Naive B cell (primary cell): Measurements from ENCODE around the gene ATG16L2. TPM values are rescaled to one million over a fixed set of nuclear protein-coding genes. Genes with fewer than 3 reads are reported as not detected.
A peak's percentile ranks its signal among the peaks of the same experiment; 100 is the strongest.
"Not testable (repeated sequence)": the region's sequence is repeated elsewhere in the genome, so short reads cannot be mapped to it uniquely, and the experiment has no call there.

Experiments
- ATAC-seq, 2 donors: fragments of 150-1000 bp; cut with Tn5 transposase; 2 replicates each; pipeline ENCODE4 v1.10.0; 2021; ENCODE audit warnings: low read depth in 2 of 2, mild to moderate bottlenecking in 2 of 2, moderate library complexity in 2 of 2
- DNase-seq: peaks from one replicate; pipeline ENCODE4 v3.0.0; 2022
- H3K27ac Mint-ChIP-seq, 6 donors: one replicate each; pipeline ENCODE4 v1.8.0; 2020 to 2022; ENCODE audit warnings: mild to moderate bottlenecking in 6 of 6, mixed read lengths in 6 of 6, moderate library complexity in 5 of 6, inconsistent platforms in 2 of 6
- H3K27me3 Mint-ChIP-seq, 3 donors: one replicate each; pipeline ENCODE4 v1.8.0; 2021 to 2022; ENCODE audit warnings: mixed read lengths in 3 of 3, mild to moderate bottlenecking in 1 of 3
- H3K36me3 Mint-ChIP-seq, 2 donors: one replicate each; pipeline ENCODE4 v1.8.0; 2020 to 2022; ENCODE audit warnings: mixed read lengths in 2 of 2, inconsistent platforms in 1 of 2, mild to moderate bottlenecking in 1 of 2
- H3K4me1 Mint-ChIP-seq, 3 donors: one replicate each; pipeline ENCODE4 v1.8.0; 2020 to 2022; ENCODE audit warnings: mixed read lengths in 3 of 3, inconsistent platforms in 1 of 3, mild to moderate bottlenecking in 1 of 3, moderate library complexity in 1 of 3
- H3K4me3 Mint-ChIP-seq, 8 donors: one replicate each; pipeline ENCODE4 v1.8.0; 2020 to 2022; ENCODE audit warnings: mild to moderate bottlenecking in 8 of 8, mixed read lengths in 8 of 8, moderate library complexity in 8 of 8, inconsistent platforms in 2 of 8
- H3K9me3 Mint-ChIP-seq, 7 donors: one replicate each; pipeline ENCODE4 v1.8.0; 2020 to 2022; ENCODE audit warnings: mixed read lengths in 7 of 7, mild to moderate bottlenecking in 5 of 7, inconsistent platforms in 2 of 7, moderate library complexity in 1 of 7
- polyA plus RNA-seq, 6 donors: library from polyadenylated mRNA; unstranded; fragments of 300-500 nt; fragmentation: Illumina TruSeq; gene quantifications; one replicate each; pipeline ENCODE4 v1.2.3, GENCODE V29; 2021; ENCODE audit warnings: low read depth in 6 of 6

Gene ATG16L2
- polyA plus RNA-seq, 6 donors from 2014 or later = 19.1 to 35.5 (median 21.3) TPM

- no peaks in the 10 kb centered on the region for H3K27me3 Mint-ChIP-seq
- H3K4me3 Mint-ChIP-seq = peak overlapping the region in 3 of 8 donors; percentile 28 to 42 (median 36)
- peaks cover 53 to 64% (median 59%) of the 10 kb centered on the region in 3 donors for H3K4me1 Mint-ChIP-seq
- H3K27ac Mint-ChIP-seq = peak overlapping the region; percentile 33 to 92 (median 72)
- no peaks in the 10 kb centered on the region for H3K9me3 Mint-ChIP-seq
- ATAC-seq (no peak), DNase-seq (no peak)
- peaks cover 0 to 5% of the 10 kb centered on the region in 2 donors for H3K36me3 Mint-ChIP-seq
These were observed 12.8 kb downstream of the ATG16L2 start for GRCh38 chr11:72826942-72827480.

- Mint-ChIP-seq H3K4me1 (peaks cover 54 to 65% (median 61%) of the 10 kb centered on the region in 3 donors), H3K27ac (peak overlapping the region; percentile 61 to 92 (median 89)), H3K4me3 (peak overlapping the region in 2 of 8 donors; percentile 9 to 28)
- DNase-seq, H3K27me3 Mint-ChIP-seq, H3K36me3 Mint-ChIP-seq, H3K9me3 Mint-ChIP-seq: not testable (repeated sequence)
- ATAC-seq = peak; percentile 38 to 43
These were observed 13.4 kb downstream of the ATG16L2 start for GRCh38 chr11:72827656-72828055.

GRCh38 chr11:72828081-72828567 is 13.9 kb downstream of the ATG16L2 start:
- Mint-ChIP-seq H3K27ac (peak overlapping the region; percentile 61 to 92 (median 85)), H3K4me3 (peak overlapping the region in 2 of 8 donors; percentile 9 to 49), H3K9me3 (no peaks in the 10 kb centered on the region), H3K4me1 (peaks cover 49 to 62% (median 56%) of the 10 kb centered on the region in 3 donors), H3K36me3 (peaks cover 0 to 5% of the 10 kb centered on the region in 2 donors), H3K27me3 (no peaks in the 10 kb centered on the region)
- DNase-seq (no peak), ATAC-seq (no peak)

GRCh38 chr11:72828692-72829101 is 14.5 kb downstream of the ATG16L2 start:
- H3K4me1 Mint-ChIP-seq = peaks cover 44 to 57% (median 51%) of the 10 kb centered on the region in 3 donors
- no peaks in the 10 kb centered on the region for H3K9me3 Mint-ChIP-seq
- DNase-seq (no peak), ATAC-seq (no peak)
- peak overlapping the region in 5 of 6 donors; percentile 76 to 92 (median 90) for H3K27ac Mint-ChIP-seq
- peaks cover 0 to 5% of the 10 kb centered on the region in 2 donors for H3K36me3 Mint-ChIP-seq
- H3K4me3 Mint-ChIP-seq = peak overlapping the region in 1 of 8 donors; percentile 39
- H3K27me3 Mint-ChIP-seq = no peaks in the 10 kb centered on the region

GRCh38 chr11:72829178-72829577 is 15.0 kb downstream of the ATG16L2 start:
- peak overlapping the region in 1 of 8 donors; percentile 39 for H3K4me3 Mint-ChIP-seq
- peak overlapping the region in 5 of 6 donors; percentile 90 to 93 (median 92) for H3K27ac Mint-ChIP-seq
- no peaks in the 10 kb centered on the region for H3K9me3 Mint-ChIP-seq
- H3K36me3 Mint-ChIP-seq = peaks cover 0 to 5% of the 10 kb centered on the region in 2 donors
- ATAC-seq = no peak
- no peak for DNase-seq
- peaks cover 43 to 53% (median 46%) of the 10 kb centered on the region in 3 donors for H3K4me1 Mint-ChIP-seq
- H3K27me3 Mint-ChIP-seq = no peaks in the 10 kb centered on the region

GRCh38 chr11:72829884-72830533 is 15.8 kb downstream of the ATG16L2 start:
- Mint-ChIP-seq H3K9me3 (no peaks in the 10 kb centered on the region), H3K4me1 (peaks cover 37 to 47% (median 42%) of the 10 kb centered on the region in 3 donors), H3K27ac (peak overlapping the region; percentile 15 to 93 (median 90)), H3K27me3 (no peaks in the 10 kb centered on the region), H3K36me3 (peaks cover 0 to 5% of the 10 kb centered on the region in 2 donors), H3K4me3 (no peak overlapping the region)
- ATAC-seq (no peak), DNase-seq (no peak)

- Mint-ChIP-seq H3K4me1 (peaks cover 36 to 47% (median 45%) of the 10 kb centered on the region in 3 donors), H3K27me3 (no peaks in the 10 kb centered on the region), H3K27ac (peak overlapping the region in 4 of 6 donors; percentile 64 to 92 (median 80)), H3K36me3 (peaks cover 0 to 5% of the 10 kb centered on the region in 2 donors), H3K9me3 (no peaks in the 10 kb centered on the region), H3K4me3 (no peak overlapping the region)
- peak; percentile 65 to 69 for ATAC-seq
- DNase-seq = no peak
These were observed 17.5 kb downstream of the ATG16L2 start for GRCh38 chr11:72831521-72832300.

GRCh38 chr11:72832301-72833082 is 18.3 kb downstream of the ATG16L2 start:
- peaks cover 0 to 5% of the 10 kb centered on the region in 2 donors for H3K36me3 Mint-ChIP-seq
- peaks cover 32 to 45% (median 40%) of the 10 kb centered on the region in 3 donors for H3K4me1 Mint-ChIP-seq
- no peak overlapping the region for H3K4me3 Mint-ChIP-seq
- ATAC-seq (no peak), DNase-seq (no peak)
- peak overlapping the region in 5 of 6 donors; percentile 78 to 92 (median 87) for H3K27ac Mint-ChIP-seq
- no peaks in the 10 kb centered on the region for H3K9me3 Mint-ChIP-seq
- no peaks in the 10 kb centered on the region for H3K27me3 Mint-ChIP-seq

- no peak for DNase-seq
- H3K4me3 Mint-ChIP-seq = no peak overlapping the region
- peaks cover 0 to 5% of the 10 kb centered on the region in 2 donors for H3K36me3 Mint-ChIP-seq
- ATAC-seq = no peak
- no peaks in the 10 kb centered on the region for H3K27me3 Mint-ChIP-seq
- H3K27ac Mint-ChIP-seq = peak overlapping the region in 5 of 6 donors; percentile 54 to 92 (median 87)
- peaks cover 28 to 40% (median 33%) of the 10 kb centered on the region in 3 donors for H3K4me1 Mint-ChIP-seq
- no peaks in the 10 kb centered on the region for H3K9me3 Mint-ChIP-seq
These were observed 19.0 kb downstream of the ATG16L2 start for GRCh38 chr11:72833083-72833733.

- Mint-ChIP-seq H3K4me3 (no peak overlapping the region), H3K27me3 (no peaks in the 10 kb centered on the region), H3K4me1 (peaks cover 21 to 36% (median 32%) of the 10 kb centered on the region in 3 donors), H3K36me3 (peaks cover 4 to 8% of the 10 kb centered on the region in 2 donors), H3K9me3 (no peaks in the 10 kb centered on the region), H3K27ac (peak overlapping the region in 4 of 6 donors; percentile 54 to 76 (median 64))
- DNase-seq = no peak
- ATAC-seq = no peak
These were observed 19.7 kb downstream of the ATG16L2 start for GRCh38 chr11:72833811-72834493.

GRCh38 chr11:72834905-72835304 is 20.7 kb downstream of the ATG16L2 start:
- H3K27ac Mint-ChIP-seq = peak overlapping the region in 4 of 6 donors; percentile 24 to 87 (median 74)
- ATAC-seq (no peak), DNase-seq (no peak)
- peaks cover 21 to 28% (median 25%) of the 10 kb centered on the region in 3 donors for H3K4me1 Mint-ChIP-seq
- H3K9me3 Mint-ChIP-seq = no peaks in the 10 kb centered on the region
- H3K36me3 Mint-ChIP-seq = peaks cover 13 to 14% of the 10 kb centered on the region in 2 donors
- no peaks in the 10 kb centered on the region for H3K27me3 Mint-ChIP-seq
- peak overlapping the region in 1 of 8 donors; percentile 12 for H3K4me3 Mint-ChIP-seq

GRCh38 chr11:72836111-72836510 is 21.9 kb downstream of the ATG16L2 start:
- DNase-seq (no peak), ATAC-seq (no peak)
- Mint-ChIP-seq H3K36me3 (peaks cover 17% of the 10 kb centered on the region in 2 donors), H3K9me3 (no peaks in the 10 kb centered on the region), H3K27me3 (no peaks in the 10 kb centered on the region), H3K4me3 (no peak overlapping the region), H3K4me1 (peaks cover 17 to 23% (median 20%) of the 10 kb centered on the region in 3 donors), H3K27ac (peak overlapping the region in 4 of 6 donors; percentile 56 to 86 (median 75))
